Measurements from ENCODE around the gene NAP1L4.

- TF ChIP-seq CTCF (IDR thresholded peaks at IDR 0.05) (no peak), POLR2A (IDR thresholded peaks at IDR 0.05) (no peak)
Observed at GRCh38 chr11:3022982-3023381, 30.9 kb upstream of the NAP1L4 start.
